ENCODE data around the gene SNORC. TPM values are rescaled to one million over a fixed set of nuclear protein-coding genes. Genes with fewer than 3 reads are reported as not detected.
"Not testable (repeated sequence)": the region's sequence is repeated elsewhere in the genome, so short reads cannot be mapped to it uniquely, and the experiment has no call there.

Gene SNORC
- total and polyA plus RNA-seq, 12 donors, result 0.70 to 1.7 (median 0.94) TPM

DNA sequence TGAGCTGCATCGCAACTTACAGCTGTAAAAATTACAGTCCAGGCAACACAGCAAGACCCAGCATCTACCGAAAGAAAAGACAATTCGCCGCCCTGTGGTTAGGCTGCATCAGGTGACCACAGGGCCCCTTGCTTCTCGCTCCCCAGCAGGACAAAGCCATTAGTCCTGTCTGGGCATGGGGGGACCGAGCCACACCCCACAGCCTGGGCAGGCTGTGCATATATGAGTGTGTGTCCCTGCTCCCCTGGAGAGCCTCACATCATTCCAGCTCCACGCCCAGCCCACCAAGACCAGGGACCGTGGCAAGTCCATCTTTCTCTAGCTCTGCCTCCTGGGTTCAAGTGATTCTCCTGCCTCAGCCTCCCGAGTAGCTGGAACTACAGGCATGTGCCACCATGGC lies 33.9 kb downstream of the SNORC start:
- Histone ChIP-seq H3K27ac (no peak overlapping the region), H3K9me3 (no peaks in the 10 kb centered on the region), H3K36me3 (no peaks in the 10 kb centered on the region), H3K27me3 (peaks cover 0 to 31% (median 25%) of the 10 kb centered on the region in 7 donors), H3K4me3 (no peak overlapping the region), H3K4me1 (peaks cover 0 to 17% (median 0%) of the 10 kb centered on the region in 9 donors)
- TF ChIP-seq, protein P1, sequence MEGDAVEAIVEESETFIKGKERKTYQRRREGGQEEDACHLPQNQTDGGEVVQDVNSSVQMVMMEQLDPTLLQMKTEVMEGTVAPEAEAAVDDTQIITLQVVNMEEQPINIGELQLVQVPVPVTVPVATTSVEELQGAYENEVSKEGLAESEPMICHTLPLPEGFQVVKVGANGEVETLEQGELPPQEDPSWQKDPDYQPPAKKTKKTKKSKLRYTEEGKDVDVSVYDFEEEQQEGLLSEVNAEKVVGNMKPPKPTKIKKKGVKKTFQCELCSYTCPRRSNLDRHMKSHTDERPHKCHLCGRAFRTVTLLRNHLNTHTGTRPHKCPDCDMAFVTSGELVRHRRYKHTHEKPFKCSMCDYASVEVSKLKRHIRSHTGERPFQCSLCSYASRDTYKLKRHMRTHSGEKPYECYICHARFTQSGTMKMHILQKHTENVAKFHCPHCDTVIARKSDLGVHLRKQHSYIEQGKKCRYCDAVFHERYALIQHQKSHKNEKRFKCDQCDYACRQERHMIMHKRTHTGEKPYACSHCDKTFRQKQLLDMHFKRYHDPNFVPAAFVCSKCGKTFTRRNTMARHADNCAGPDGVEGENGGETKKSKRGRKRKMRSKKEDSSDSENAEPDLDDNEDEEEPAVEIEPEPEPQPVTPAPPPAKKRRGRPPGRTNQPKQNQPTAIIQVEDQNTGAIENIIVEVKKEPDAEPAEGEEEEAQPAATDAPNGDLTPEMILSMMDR (IDR thresholded peaks at IDR 0.05), result no peak
- intact Hi-C loops (cut with DNase I), result no loop called here
- 76 to 82% methylated on average over 9 of the region's 9 CpGs for WGBS, 2 donors
- DNase-seq (no peak), ATAC-seq (no peak)

DNA sequence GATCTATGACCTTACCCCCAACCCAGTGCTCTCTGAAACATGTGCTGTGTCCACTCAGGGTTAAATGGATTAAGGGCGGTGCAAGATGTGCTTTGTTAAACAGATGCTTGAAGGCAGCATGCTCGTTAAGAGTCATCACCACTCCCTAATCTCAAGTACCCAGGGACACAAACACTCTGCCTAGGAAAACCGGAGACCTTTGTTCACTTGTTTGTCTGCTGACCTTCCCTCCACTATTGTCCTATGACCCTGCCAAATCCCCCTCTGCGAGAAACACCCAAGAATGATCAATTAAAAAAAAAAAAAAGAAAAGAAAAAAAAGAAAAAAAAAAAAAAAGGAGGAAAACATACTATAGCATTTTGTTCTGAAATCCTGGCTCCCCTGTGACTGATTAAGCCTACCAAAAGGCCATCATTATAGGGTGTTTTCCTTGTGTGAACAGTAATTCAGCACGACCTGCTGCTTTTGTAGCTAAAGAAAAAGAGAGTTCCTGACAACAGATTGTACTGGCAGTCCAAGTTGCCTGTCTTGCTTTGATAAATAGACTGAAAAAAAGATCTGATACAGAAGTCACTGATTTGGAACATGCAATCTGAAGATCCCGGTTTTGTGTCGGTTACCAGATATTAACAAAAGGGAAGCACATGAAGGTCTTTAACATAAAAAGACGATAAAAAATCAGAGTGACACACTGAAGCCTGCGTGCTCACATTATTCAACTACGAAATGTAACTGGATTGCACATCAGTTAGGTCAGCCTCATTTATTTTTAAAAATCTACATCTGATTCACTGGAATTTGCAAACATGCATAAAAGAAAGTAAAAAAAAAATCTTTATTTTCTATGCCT lies 37.0 kb downstream of the SNORC start:
- H3K27ac ChIP-seq; intact Hi-C loops (cut with DNase I); H3K36me3 ChIP-seq; H3K4me3 ChIP-seq; DNase-seq; ATAC-seq; H3K4me1 ChIP-seq: not testable (repeated sequence)
- Histone ChIP-seq H3K9me3 (peaks cover 0 to 12% (median 7%) of the 10 kb centered on the region in 11 donors), H3K27me3 (peaks cover 0 to 40% (median 23%) of the 10 kb centered on the region in 7 donors)
- 55 to 62% methylated on average over 7 to 8 of the region's 10 CpGs for WGBS, 2 donors

DNA sequence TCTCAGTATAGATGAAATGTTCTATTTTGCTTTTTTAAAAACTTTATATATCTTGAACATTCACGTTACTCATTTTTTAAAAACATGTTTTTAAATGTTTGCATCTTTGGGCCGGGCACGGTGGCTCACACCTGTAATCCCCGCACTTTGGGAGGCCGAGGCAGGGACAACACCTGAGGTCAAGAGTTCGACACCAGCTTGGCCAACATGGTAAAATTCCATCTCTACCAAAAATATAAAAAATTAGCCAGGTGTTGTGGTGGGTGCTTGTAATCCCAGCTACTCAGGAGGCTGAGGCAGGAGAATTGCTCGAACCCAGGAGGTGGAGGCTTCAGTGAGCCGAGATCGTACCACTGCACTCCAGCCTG lies 37.6 kb downstream of the SNORC start:
- H3K36me3 ChIP-seq; H3K27ac ChIP-seq; H3K4me1 ChIP-seq; DNase-seq; H3K4me3 ChIP-seq; intact Hi-C loops (cut with DNase I); ATAC-seq: not testable (repeated sequence)
- H3K9me3 ChIP-seq, result peaks cover 0 to 18% (median 7%) of the 10 kb centered on the region in 11 donors
- 90 to 93% methylated on average over 9 of the region's 9 CpGs for WGBS, 2 donors
- peaks cover 0 to 34% (median 18%) of the 10 kb centered on the region in 7 donors for H3K27me3 ChIP-seq

DNA sequence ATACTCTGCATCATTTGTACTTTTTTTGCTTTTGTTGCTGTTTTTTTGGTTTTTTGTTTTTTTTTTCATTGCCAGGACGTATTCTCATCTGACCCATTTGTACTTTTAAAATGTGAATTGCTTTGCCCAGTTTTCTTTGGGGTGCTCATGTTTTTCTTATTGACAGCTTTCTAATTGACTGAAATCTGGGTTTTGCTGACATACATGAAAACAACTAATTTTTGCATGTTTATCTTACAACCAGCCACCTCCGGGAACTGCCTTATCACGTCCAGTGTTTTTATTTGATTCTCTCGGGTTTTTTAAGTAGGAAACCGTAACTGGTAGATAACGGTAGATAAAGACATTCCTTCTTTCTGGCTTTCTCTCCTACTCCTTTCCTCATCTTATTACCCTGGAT lies 38.6 kb downstream of the SNORC start:
- TF ChIP-seq, protein P1 (IDR thresholded peaks at IDR 0.05), result no peak
- ATAC-seq (no peak), DNase-seq (no peak)
- Histone ChIP-seq H3K36me3 (no peaks in the 10 kb centered on the region), H3K9me3 (peaks cover 0 to 21% (median 7%) of the 10 kb centered on the region in 11 donors), H3K27me3 (peaks cover 0 to 34% (median 24%) of the 10 kb centered on the region in 7 donors), H3K4me3 (no peak overlapping the region), H3K27ac (no peak overlapping the region), H3K4me1 (no peaks in the 10 kb centered on the region)
- WGBS, 2 donors, result 19 to 24% methylated on average over 6 of the region's 6 CpGs
- intact Hi-C loops (cut with DNase I), result no loop called here

DNA sequence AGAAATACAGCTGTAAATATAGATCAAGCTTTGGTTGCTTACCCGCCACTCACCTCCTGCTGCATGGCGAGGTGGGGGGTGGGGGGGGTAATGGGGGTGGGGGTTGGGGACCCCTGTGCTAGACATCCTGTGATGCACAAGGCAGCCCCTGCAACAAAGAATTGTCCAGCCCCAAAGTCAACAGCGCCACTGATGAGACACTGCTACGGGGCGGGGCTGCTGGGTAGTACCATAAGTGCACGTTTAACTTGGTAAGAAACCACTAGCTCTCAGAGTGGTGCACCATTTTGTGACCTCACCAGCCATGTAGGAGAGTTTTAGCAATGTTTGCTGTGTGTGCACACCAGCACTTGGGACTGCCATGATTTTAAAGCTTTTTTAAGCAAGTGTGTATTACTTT lies 40.3 kb downstream of the SNORC start:
- Histone ChIP-seq H3K4me1 (no peaks in the 10 kb centered on the region), H3K4me3 (no peak overlapping the region), H3K27me3 (peaks cover 0 to 39% (median 32%) of the 10 kb centered on the region in 7 donors), H3K9me3 (peaks cover 0 to 21% (median 7%) of the 10 kb centered on the region in 11 donors), H3K27ac (no peak overlapping the region), H3K36me3 (no peaks in the 10 kb centered on the region)
- 84 to 94% methylated on average over 6 of the region's 6 CpGs for WGBS, 2 donors
- TF ChIP-seq, protein P1 (IDR thresholded peaks at IDR 0.05), result no peak
- intact Hi-C loops (cut with DNase I), result no loop called here
- no peak for ATAC-seq
- no peak for DNase-seq

Measured in heart right ventricle (tissue), 16 donors.